WTC11 (cell line): ENCODE measurements around the gene CNOT6. TPM values are rescaled to one million over a fixed set of nuclear protein-coding genes. Genes with fewer than 3 reads are reported as not detected.

ENCODE experiments used
- ATAC-seq: fragments of 200-7000 bp; cut with Tn5 transposase; 2 replicates; pipeline ENCODE4 v1.10.0; 2021; ENCODE audit warnings: mild to moderate bottlenecking, moderate library complexity
- CTCF ChIA-PET: fragments of 300-600 bp; sonication (Branson Sonifier 250); formaldehyde crosslinking; loops from one replicate; lab custom pipeline; 2021; ENCODE audit warnings: antibody characterized with exemption; lab: Charles Lee
- POLR2A ChIA-PET: fragments of 350-600 bp; sonication (Branson Sonifier 250); formaldehyde crosslinking; loops from one replicate; lab custom pipeline; 2021; ENCODE audit warnings: antibody characterized with exemption; lab: Charles Lee
- DNase-seq: peaks from one replicate; pipeline ENCODE4 v3.0.0; 2021; ENCODE audit warnings: low spot score
- H3K27ac Mint-ChIP-seq: 2 replicates; pipeline ENCODE4 v1.8.0; 2021; ENCODE audit warnings: mixed read lengths
- H3K27me3 Mint-ChIP-seq: 2 replicates; pipeline ENCODE4 v1.8.0; 2021; ENCODE audit warnings: low read depth, mild to moderate bottlenecking, moderate library complexity, mixed read lengths
- H3K36me3 Mint-ChIP-seq: 2 replicates; pipeline ENCODE4 v1.8.0; 2021; ENCODE audit warnings: mixed read lengths
- H3K4me1 Mint-ChIP-seq: 2 replicates; pipeline ENCODE4 v1.8.0; 2022; ENCODE audit warnings: mixed read lengths
- H3K4me3 Mint-ChIP-seq: 2 replicates; pipeline ENCODE4 v1.8.0; 2021; ENCODE audit warnings: mild to moderate bottlenecking, moderate library complexity, mixed read lengths
- H3K9me3 Mint-ChIP-seq: 2 replicates; pipeline ENCODE4 v1.8.0; 2021; ENCODE audit warnings: mixed read lengths
- ESRRA ChIP-seq: sonication (generic); formaldehyde crosslinking; IDR thresholded peaks from 2 replicates; pipeline ENCODE4 v1.8.1; 2022; ENCODE audit warnings: mild to moderate bottlenecking, missing genetic modification reagents, borderline replicate concordance
- FOXK1 ChIP-seq: sonication (generic); formaldehyde crosslinking; IDR thresholded peaks from 2 replicates; pipeline ENCODE4 v1.8.0; 2022; ENCODE audit warnings: mild to moderate bottlenecking, moderate library complexity, missing genetic modification reagents
- GTF2I ChIP-seq: fragments of 250-450 bp; sonication (Bioruptor Pico); conservative IDR thresholded peaks from 2 replicates; pipeline ENCODE4 v1.4.0; 2021; ENCODE audit warnings: mild to moderate bottlenecking
- HMGA2 ChIP-seq: fragments of 250-450 bp; sonication (Bioruptor Pico); IDR thresholded peaks from 2 replicates; pipeline ENCODE4 v1.4.0; 2021; ENCODE audit warnings: mild to moderate bottlenecking, moderate library complexity
- IRF2 ChIP-seq: sonication (generic); formaldehyde crosslinking; IDR thresholded peaks from 2 replicates; pipeline ENCODE4 v1.8.0; 2022; ENCODE audit warnings: low read depth, missing genetic modification reagents, borderline replicate concordance
- JAZF1 ChIP-seq: fragments of 250-450 bp; sonication (Bioruptor Pico); IDR thresholded peaks from 2 replicates; pipeline ENCODE4 v1.9.0; 2021; ENCODE audit warnings: moderate library complexity, mild to moderate bottlenecking, inconsistent platforms
- JUN ChIP-seq: sonication (generic); formaldehyde crosslinking; IDR thresholded peaks from 2 replicates; pipeline ENCODE4 v1.8.0; 2023; ENCODE audit warnings: mild to moderate bottlenecking, missing genetic modification reagents
- OVOL2 ChIP-seq: fragments of 250-450 bp; sonication (Bioruptor Pico); IDR thresholded peaks from 2 replicates; pipeline ENCODE4 v1.9.0; 2021; ENCODE audit warnings: mild to moderate bottlenecking, borderline replicate concordance
- RORB ChIP-seq: fragments of 250-450 bp; sonication (Bioruptor Pico); IDR thresholded peaks from 2 replicates; pipeline ENCODE4 v1.9.0; 2021; ENCODE audit warnings: mild to moderate bottlenecking
- TEAD4 ChIP-seq: sonication (generic); formaldehyde crosslinking; IDR thresholded peaks from 2 replicates; pipeline ENCODE4 v1.8.0; 2022; ENCODE audit warnings: mild to moderate bottlenecking, missing genetic modification reagents
- USF2 ChIP-seq: sonication (generic); formaldehyde crosslinking; IDR thresholded peaks from 2 replicates; pipeline ENCODE4 v1.8.1; 2023; ENCODE audit warnings: mild to moderate bottlenecking, missing genetic modification reagents, moderate library complexity
- ZNF263 ChIP-seq: sonication (generic); formaldehyde crosslinking; IDR thresholded peaks from 2 replicates; pipeline ENCODE4 v1.8.1; 2022; ENCODE audit warnings: low read depth, mild to moderate bottlenecking, moderate library complexity, missing genetic modification reagents
- ZNF416 ChIP-seq: fragments of 250-450 bp; sonication (Bioruptor Pico); IDR thresholded peaks from 2 replicates; pipeline ENCODE4 v1.9.0; 2021; ENCODE audit warnings: mild to moderate bottlenecking, inconsistent platforms
- ZNF512 ChIP-seq: sonication (generic); formaldehyde crosslinking; IDR thresholded peaks from 2 replicates; pipeline ENCODE4 v1.8.1; 2022; ENCODE audit warnings: missing genetic modification reagents, borderline replicate concordance
- total RNA-seq: library from RNA; stranded (reverse); gene quantifications from 3 replicates; pipeline ENCODE4 v1.2.3, GENCODE V29; 2021
- TF ChIP-seq, protein P1 (sequence below): fragments of 250-450 bp; sonication (Bioruptor Pico); IDR thresholded peaks from 2 replicates; pipeline ENCODE4 v1.9.0; 2021; ENCODE audit warnings: mild to moderate bottlenecking
- TF ChIP-seq, protein P2 (sequence below): sonication (generic); formaldehyde crosslinking; IDR thresholded peaks from 2 replicates; pipeline ENCODE4 v1.8.1; 2022; ENCODE audit warnings: low read depth, missing genetic modification reagents, borderline replicate concordance
- TF ChIP-seq, protein P3 (sequence below): fragments of 250-450 bp; sonication (Bioruptor Pico); IDR thresholded peaks from 2 replicates; pipeline ENCODE4 v1.9.0; 2021; ENCODE audit warnings: mild to moderate bottlenecking, borderline replicate concordance
- TF ChIP-seq, protein P4 (sequence below): sonication (generic); formaldehyde crosslinking; IDR thresholded peaks from 2 replicates; pipeline ENCODE4 v1.8.1; 2022; ENCODE audit warnings: mild to moderate bottlenecking, missing genetic modification reagents, moderate library complexity, borderline replicate concordance

Gene CNOT6
- total RNA-seq, 1 experiment from 2014 or later = 41.0 TPM

DNA sequence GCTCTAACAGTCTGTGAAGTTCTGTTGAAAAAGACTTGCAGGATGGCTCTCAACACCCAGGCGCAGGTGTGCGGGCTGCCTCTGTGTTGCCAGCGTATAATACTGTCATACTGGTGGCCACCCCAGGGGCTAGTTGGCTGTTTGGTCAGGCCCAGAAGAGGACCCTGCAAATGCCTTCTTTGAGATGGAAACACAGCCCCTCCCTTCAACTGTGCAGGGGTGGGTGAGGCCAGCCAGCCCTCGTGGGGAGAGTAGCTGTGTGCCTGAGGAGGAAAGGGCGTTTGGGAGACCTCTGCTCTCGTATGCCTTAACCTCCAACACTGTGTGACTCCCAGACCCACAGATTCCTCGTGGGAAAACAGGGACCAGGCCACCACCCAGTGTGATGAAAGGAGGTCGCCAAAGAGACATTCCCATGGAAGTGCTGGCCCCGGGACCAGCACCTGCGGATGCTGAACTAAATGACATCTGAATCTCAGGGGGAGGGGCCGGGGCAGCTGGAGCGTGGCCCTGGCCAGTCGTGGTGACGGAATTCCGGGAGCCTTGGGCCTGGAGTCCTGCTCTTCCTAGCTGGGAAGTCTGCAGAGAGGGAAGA lies 108.4 kb downstream of the CNOT6 start:
- Mint-ChIP-seq H3K9me3 (no peaks in the 10 kb centered on the region), H3K27me3 (no peaks in the 10 kb centered on the region), H3K36me3 (no peaks in the 10 kb centered on the region)

More for the DNA sequence above, 108.4 kb downstream of the CNOT6 start:
- ChIA-PET POLR2A (no interaction called here), CTCF (interaction anchor here (0.6 to 2.0 kb wide), 5 partner anchors 9 to 464 kb away, joined by 3 to 11 read pairs (median 5); no protein-coding TSS in a partner anchor)
- no peaks in the 10 kb centered on the region for H3K4me1 Mint-ChIP-seq
- TF ChIP-seq, protein P1, sequence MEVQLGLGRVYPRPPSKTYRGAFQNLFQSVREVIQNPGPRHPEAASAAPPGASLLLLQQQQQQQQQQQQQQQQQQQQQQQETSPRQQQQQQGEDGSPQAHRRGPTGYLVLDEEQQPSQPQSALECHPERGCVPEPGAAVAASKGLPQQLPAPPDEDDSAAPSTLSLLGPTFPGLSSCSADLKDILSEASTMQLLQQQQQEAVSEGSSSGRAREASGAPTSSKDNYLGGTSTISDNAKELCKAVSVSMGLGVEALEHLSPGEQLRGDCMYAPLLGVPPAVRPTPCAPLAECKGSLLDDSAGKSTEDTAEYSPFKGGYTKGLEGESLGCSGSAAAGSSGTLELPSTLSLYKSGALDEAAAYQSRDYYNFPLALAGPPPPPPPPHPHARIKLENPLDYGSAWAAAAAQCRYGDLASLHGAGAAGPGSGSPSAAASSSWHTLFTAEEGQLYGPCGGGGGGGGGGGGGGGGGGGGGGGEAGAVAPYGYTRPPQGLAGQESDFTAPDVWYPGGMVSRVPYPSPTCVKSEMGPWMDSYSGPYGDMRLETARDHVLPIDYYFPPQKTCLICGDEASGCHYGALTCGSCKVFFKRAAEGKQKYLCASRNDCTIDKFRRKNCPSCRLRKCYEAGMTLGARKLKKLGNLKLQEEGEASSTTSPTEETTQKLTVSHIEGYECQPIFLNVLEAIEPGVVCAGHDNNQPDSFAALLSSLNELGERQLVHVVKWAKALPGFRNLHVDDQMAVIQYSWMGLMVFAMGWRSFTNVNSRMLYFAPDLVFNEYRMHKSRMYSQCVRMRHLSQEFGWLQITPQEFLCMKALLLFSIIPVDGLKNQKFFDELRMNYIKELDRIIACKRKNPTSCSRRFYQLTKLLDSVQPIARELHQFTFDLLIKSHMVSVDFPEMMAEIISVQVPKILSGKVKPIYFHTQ = no peak
- TF ChIP-seq, protein P2, sequence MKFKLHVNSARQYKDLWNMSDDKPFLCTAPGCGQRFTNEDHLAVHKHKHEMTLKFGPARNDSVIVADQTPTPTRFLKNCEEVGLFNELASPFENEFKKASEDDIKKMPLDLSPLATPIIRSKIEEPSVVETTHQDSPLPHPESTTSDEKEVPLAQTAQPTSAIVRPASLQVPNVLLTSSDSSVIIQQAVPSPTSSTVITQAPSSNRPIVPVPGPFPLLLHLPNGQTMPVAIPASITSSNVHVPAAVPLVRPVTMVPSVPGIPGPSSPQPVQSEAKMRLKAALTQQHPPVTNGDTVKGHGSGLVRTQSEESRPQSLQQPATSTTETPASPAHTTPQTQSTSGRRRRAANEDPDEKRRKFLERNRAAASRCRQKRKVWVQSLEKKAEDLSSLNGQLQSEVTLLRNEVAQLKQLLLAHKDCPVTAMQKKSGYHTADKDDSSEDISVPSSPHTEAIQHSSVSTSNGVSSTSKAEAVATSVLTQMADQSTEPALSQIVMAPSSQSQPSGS (CRISPR knock-in tag) = no peak
- TF ChIP-seq FOXK1 (CRISPR knock-in tag) (no peak), RORB (CRISPR knock-in tag) (no peak), TEAD4 (CRISPR knock-in tag) (no peak), JUN (CRISPR knock-in tag) (no peak), OVOL2 (no peak), USF2 (CRISPR knock-in tag) (no peak), ZNF416 (CRISPR knock-in tag) (no peak), JAZF1 (CRISPR knock-in tag) (no peak), IRF2 (CRISPR knock-in tag) (no peak), GTF2I (CRISPR knock-in tag) (no peak), HMGA2 (CRISPR knock-in tag) (no peak), ESRRA (CRISPR knock-in tag) (no peak), ZNF512 (no peak), ZNF263 (CRISPR knock-in tag) (no peak)
- TF ChIP-seq, protein P3, sequence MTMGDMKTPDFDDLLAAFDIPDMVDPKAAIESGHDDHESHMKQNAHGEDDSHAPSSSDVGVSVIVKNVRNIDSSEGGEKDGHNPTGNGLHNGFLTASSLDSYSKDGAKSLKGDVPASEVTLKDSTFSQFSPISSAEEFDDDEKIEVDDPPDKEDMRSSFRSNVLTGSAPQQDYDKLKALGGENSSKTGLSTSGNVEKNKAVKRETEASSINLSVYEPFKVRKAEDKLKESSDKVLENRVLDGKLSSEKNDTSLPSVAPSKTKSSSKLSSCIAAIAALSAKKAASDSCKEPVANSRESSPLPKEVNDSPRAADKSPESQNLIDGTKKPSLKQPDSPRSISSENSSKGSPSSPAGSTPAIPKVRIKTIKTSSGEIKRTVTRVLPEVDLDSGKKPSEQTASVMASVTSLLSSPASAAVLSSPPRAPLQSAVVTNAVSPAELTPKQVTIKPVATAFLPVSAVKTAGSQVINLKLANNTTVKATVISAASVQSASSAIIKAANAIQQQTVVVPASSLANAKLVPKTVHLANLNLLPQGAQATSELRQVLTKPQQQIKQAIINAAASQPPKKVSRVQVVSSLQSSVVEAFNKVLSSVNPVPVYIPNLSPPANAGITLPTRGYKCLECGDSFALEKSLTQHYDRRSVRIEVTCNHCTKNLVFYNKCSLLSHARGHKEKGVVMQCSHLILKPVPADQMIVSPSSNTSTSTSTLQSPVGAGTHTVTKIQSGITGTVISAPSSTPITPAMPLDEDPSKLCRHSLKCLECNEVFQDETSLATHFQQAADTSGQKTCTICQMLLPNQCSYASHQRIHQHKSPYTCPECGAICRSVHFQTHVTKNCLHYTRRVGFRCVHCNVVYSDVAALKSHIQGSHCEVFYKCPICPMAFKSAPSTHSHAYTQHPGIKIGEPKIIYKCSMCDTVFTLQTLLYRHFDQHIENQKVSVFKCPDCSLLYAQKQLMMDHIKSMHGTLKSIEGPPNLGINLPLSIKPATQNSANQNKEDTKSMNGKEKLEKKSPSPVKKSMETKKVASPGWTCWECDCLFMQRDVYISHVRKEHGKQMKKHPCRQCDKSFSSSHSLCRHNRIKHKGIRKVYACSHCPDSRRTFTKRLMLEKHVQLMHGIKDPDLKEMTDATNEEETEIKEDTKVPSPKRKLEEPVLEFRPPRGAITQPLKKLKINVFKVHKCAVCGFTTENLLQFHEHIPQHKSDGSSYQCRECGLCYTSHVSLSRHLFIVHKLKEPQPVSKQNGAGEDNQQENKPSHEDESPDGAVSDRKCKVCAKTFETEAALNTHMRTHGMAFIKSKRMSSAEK (CRISPR knock-in tag) = no peak
- TF ChIP-seq, protein P4, sequence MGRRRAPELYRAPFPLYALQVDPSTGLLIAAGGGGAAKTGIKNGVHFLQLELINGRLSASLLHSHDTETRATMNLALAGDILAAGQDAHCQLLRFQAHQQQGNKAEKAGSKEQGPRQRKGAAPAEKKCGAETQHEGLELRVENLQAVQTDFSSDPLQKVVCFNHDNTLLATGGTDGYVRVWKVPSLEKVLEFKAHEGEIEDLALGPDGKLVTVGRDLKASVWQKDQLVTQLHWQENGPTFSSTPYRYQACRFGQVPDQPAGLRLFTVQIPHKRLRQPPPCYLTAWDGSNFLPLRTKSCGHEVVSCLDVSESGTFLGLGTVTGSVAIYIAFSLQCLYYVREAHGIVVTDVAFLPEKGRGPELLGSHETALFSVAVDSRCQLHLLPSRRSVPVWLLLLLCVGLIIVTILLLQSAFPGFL (CRISPR knock-in tag) = no peak
- TF ChIP-seq, all 79 proteins: peak for 0
- H3K4me3 Mint-ChIP-seq = no peak overlapping the region
- ATAC-seq (no peak), DNase-seq (peak; percentile 13)
- no peak overlapping the region for H3K27ac Mint-ChIP-seq
